LNCaP clone FGC (cell line): Measurements from ENCODE around the gene SGSH.

Experiments
- DNase-seq: peaks from one replicate; pipeline ENCODE4 v3.0.0-alpha.2; 2011; ENCODE audit warnings: low read depth
- H3K4me3 ChIP-seq: 2 replicates; pipeline ENCODE4 v1.5.1; 2011; ENCODE audit warnings: mild to moderate bottlenecking, low read depth, low read length, control low read depth
- CTCF ChIP-seq: IDR thresholded peaks from 2 replicates; pipeline ENCODE4 v1.5.1; 2012; ENCODE audit warnings: mild to moderate bottlenecking; ENCODE audit not compliant: control insufficient read depth, insufficient read depth; ENCODE audit errors: extremely low read depth

Gene SGSH

GRCh38 chr17:80237386-80237785 lies 17.3 kb upstream of the SGSH start:
- H3K4me3 ChIP-seq: no peak overlapping the region
- TF ChIP-seq CTCF: no peak
- no peak for DNase-seq

- H3K4me3 ChIP-seq: no peak overlapping the region
- DNase-seq: no peak
- no peak for TF ChIP-seq CTCF
Observed at GRCh38 chr17:80236911-80237310, 16.8 kb upstream of the SGSH start.

GRCh38 chr17:80233202-80233601 lies 13.1 kb upstream of the SGSH start:
- no peak overlapping the region for H3K4me3 ChIP-seq
- TF ChIP-seq CTCF: no peak
- no peak for DNase-seq

GRCh38 chr17:80232438-80232837 lies 12.3 kb upstream of the SGSH start:
- H3K4me3 ChIP-seq: no peak overlapping the region
- DNase-seq: no peak
- TF ChIP-seq CTCF: no peak

GRCh38 chr17:80229011-80229410 lies 8.9 kb upstream of the SGSH start:
- TF ChIP-seq CTCF: no peak
- no peak for DNase-seq

GRCh38 chr17:80228477-80228876 lies 8.3 kb upstream of the SGSH start:
- TF ChIP-seq CTCF: no peak

More at GRCh38 chr17:80229011-80229410, 8.9 kb upstream of the SGSH start:
- H3K4me3 ChIP-seq: no peak overlapping the region

GRCh38 chr17:80227666-80228065 lies 7.5 kb upstream of the SGSH start:
- no peak for DNase-seq
- no peak for TF ChIP-seq CTCF
- H3K4me3 ChIP-seq: no peak overlapping the region

More at GRCh38 chr17:80228477-80228876, 8.3 kb upstream of the SGSH start:
- no peak overlapping the region for H3K4me3 ChIP-seq
- no peak for DNase-seq
